GM12878 (cell line): ENCODE data around the gene HCRTR2. TPM values are rescaled to one million over a fixed set of nuclear protein-coding genes. Genes with fewer than 3 reads are reported as not detected.
"Not testable (repeated sequence)": the region's sequence is repeated elsewhere in the genome, so short reads cannot be mapped to it uniquely, and the experiment has no call there.

Experiments used
- ATAC-seq: fragments of 200-7000 bp; cut with Tn5 transposase; 3 replicates; pipeline ENCODE4 v1.9.1; 2020; ENCODE audit warnings: mild to moderate bottlenecking, moderate library complexity
- BruUV-seq: library from RNA; stranded (reverse); fragments of 400-500 nt; replicated peaks from 2 replicates; lab custom pipeline; 2021; lab: Mats Ljungman, UMichigan
- CTCF ChIA-PET: fragments of 300-600 bp; sonication (Branson Sonifier 250); formaldehyde crosslinking; extraction: SDS; loops from one replicate; lab custom pipeline; 2021; ENCODE audit warnings: inconsistent platforms; lab: Yijun Ruan, JAX
- POLR2A ChIA-PET: fragments of 350-600 bp; formaldehyde crosslinking; extraction: SDS; loops from one replicate; lab custom pipeline; 2021; ENCODE audit warnings: inconsistent platforms; lab: Charles Lee
- RAD21 ChIA-PET: fragments of 300-600 bp; sonication (Branson Sonifier 250); formaldehyde crosslinking; loops from one replicate; lab custom pipeline; 2023; ENCODE audit warnings: antibody characterized with exemption; ENCODE audit not compliant: unreplicated experiment; lab: Charles Lee
- SMC1A ChIA-PET: fragments of 300-600 bp; sonication (Branson Sonifier 250); formaldehyde crosslinking; loops from one replicate; lab custom pipeline; 2023; ENCODE audit not compliant: unreplicated experiment, uncharacterized antibody; lab: Charles Lee
- DNase-seq: peaks from one replicate; pipeline ENCODE4 v3.0.0-alpha.2; 2011; ENCODE audit warnings: low read depth, low spot score
- FAIRE-seq: peaks from 3 replicates; lab custom pipeline; 2011; peaks lifted over from hg19 to GRCh38; lab: Jason Lieb, UNC
- H2AFZ ChIP-seq: 2 replicates; pipeline ENCODE4 v1.6.0; 2011; ENCODE audit warnings: low read depth, low read length, control low read depth; ENCODE audit not compliant: control insufficient read depth
- H3K27ac ChIP-seq: 2 replicates; pipeline ENCODE4 v1.5.1; 2011; ENCODE audit warnings: control low read depth; ENCODE audit not compliant: control insufficient read depth, insufficient read depth
- H3K27me3 ChIP-seq, 2 experiments: replicated peaks in 1 of 2; 2 replicates each; pipeline versions ENCODE4 v1.6.0 to v1.6.1; 2011; ENCODE audit warnings: low read length in 1 of 2; ENCODE audit not compliant: control insufficient read depth in 2 of 2, insufficient read depth in 2 of 2
- H3K36me3 ChIP-seq, 2 experiments: 2 replicates each; pipeline ENCODE4 v1.5.1; 2011; ENCODE audit warnings: low read length in 1 of 2; ENCODE audit not compliant: control insufficient read depth in 2 of 2, insufficient read depth in 2 of 2
- H3K4me1 ChIP-seq: 2 replicates; pipeline ENCODE4 v1.6.1; 2011; ENCODE audit warnings: mild to moderate bottlenecking, low read length, moderate library complexity, mixed read lengths; ENCODE audit not compliant: control insufficient read depth, insufficient read depth
- H3K4me2 ChIP-seq: 2 replicates; pipeline ENCODE4 v1.6.0; 2011; ENCODE audit warnings: control low read depth; ENCODE audit not compliant: control insufficient read depth, insufficient read depth
- H3K4me3 ChIP-seq: fragments of 200-600 bp; sonication (generic); 2 replicates; pipeline ENCODE4 v1.5.1; 2016
- H3K79me2 ChIP-seq: 2 replicates; pipeline ENCODE4 v1.6.0; 2011; ENCODE audit warnings: low read length; ENCODE audit not compliant: control insufficient read depth, insufficient read depth
- H3K9ac ChIP-seq: 2 replicates; pipeline ENCODE4 v1.8.0; 2011; ENCODE audit warnings: low read length, control low read depth, mixed read lengths; ENCODE audit not compliant: control insufficient read depth, insufficient read depth
- H3K9me3 ChIP-seq: replicated peaks from 3 replicates; pipeline ENCODE4 v1.5.1; 2011; ENCODE audit warnings: mild to moderate bottlenecking, low read length; ENCODE audit not compliant: control insufficient read depth, insufficient read depth
- H4K20me1 ChIP-seq: 2 replicates; pipeline ENCODE4 v1.6.0; 2011; ENCODE audit not compliant: control insufficient read depth, insufficient read depth
- MTA2 ChIP-seq: fragments of 450-650 bp; IDR thresholded peaks from 2 replicates; pipeline ENCODE4 v1.6.1; 2016; ENCODE audit warnings: low read depth, mild to moderate bottlenecking, moderate library complexity
- RAD21 ChIP-seq: IDR thresholded peaks from 2 replicates; pipeline ENCODE4 v1.6.1; 2011; ENCODE audit warnings: mild to moderate bottlenecking, low read depth, low read length, moderate library complexity; ENCODE audit not compliant: insufficient read depth
- WGBS: methylation state at CpG from one replicate; pipeline ENCODE4 v1.1.6; 2016; ENCODE audit warnings: low lambda C conversion rate; ENCODE audit not compliant: insufficient replicate concordance, insufficient coverage; ENCODE audit errors: missing lambda C conversion rate; 5-methylcytosine and 5-hydroxymethylcytosine counted together
- in situ Hi-C: fragments of 300-500 bp; cut with MboI; formaldehyde crosslinking; loops from 9 replicates; pipeline ENCODE4 v1.14.3; 2018; ENCODE audit warnings: mixed read lengths
- intact Hi-C: fragments of 100-400 bp; cut with micrococcal nuclease; formaldehyde crosslinking; loops from one replicate; pipeline ENCODE4 v1.14.2; 2022; ENCODE audit not compliant: unreplicated experiment
- polyA plus RNA-seq, 11 experiments: library from polyadenylated mRNA; depleted of rRNA in 4 of 11; unstranded in 6 of 11; stranded (reverse) in 5 of 11; fragments of >200 nt; fragmentation: Nextera tagmentation in 4 of 11; fragmentation: Illumina TruSeq in 1 of 11; extraction: Ambion mirVana in 4 of 11; extraction: Trizol in 1 of 11; gene quantifications; 1 replicate in 1 of 11; 2 replicates in 10 of 11; pipeline versions ENCODE4 v1.2.1 to v1.2.3, GENCODE V29; 2011 to 2016; ENCODE audit warnings: inconsistent platforms in 2 of 11, missing spikeins in 2 of 11, low read depth in 1 of 11
- total RNA-seq, 4 experiments: library from RNA; depleted of rRNA in 3 of 4; stranded (reverse); fragments of >200 nt in 3 of 4; fragmentation: Illumina TruSeq in 1 of 4; extraction: Trizol in 1 of 4; gene quantifications; 2 replicates each; pipeline versions ENCODE4 v1.2.1 to v1.2.3, GENCODE V29; 2013 to 2021

The HCRTR2 gene
- total and polyA plus RNA-seq, 10 of the 15 experiments (the other 5 are each of a cell fraction or from before 2014, with no cell fraction given) = not detected

DNA sequence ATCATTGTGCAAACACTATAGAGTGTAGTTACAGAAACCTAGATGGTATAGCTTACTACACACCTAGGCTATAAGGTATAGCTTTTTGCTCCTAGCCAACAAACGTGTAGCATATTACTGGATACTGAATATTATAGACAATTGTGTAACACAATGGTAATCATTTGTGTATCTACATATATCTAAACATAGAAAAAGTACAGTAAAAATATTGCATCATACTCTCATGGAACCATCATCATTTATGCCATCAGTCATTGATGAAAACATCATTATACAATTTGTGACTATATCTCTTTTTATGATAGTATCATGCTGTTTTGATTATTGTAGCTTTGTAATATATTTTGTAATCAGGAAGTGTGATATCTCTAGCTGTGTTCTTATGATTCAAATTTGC, 21.0 kb upstream of the HCRTR2 start:
- no TSS peak for BruUV-seq
- Histone ChIP-seq H4K20me1 (no peaks in the 10 kb centered on the region), H3K9ac (no peak overlapping the region), H3K36me3 (no peaks in the 10 kb centered on the region), H3K4me2 (no peak overlapping the region), H3K27ac (no peak overlapping the region), H3K4me3 (no peak overlapping the region), H3K9me3 (no peaks in the 10 kb centered on the region), H3K79me2 (no peaks in the 10 kb centered on the region), H3K4me1 (no peaks in the 10 kb centered on the region), H3K27me3 (no peaks in the 10 kb centered on the region), H2AFZ (no peak overlapping the region)
- in situ Hi-C loops (no loop called here), intact Hi-C loops (no loop called here)
- TF ChIP-seq MTA2 = no peak
- TF ChIP-seq RAD21 = no peak
- FAIRE-seq (no peak), DNase-seq (no peak), ATAC-seq (no peak)
- WGBS = 0% methylated on average over 1 of the region's 1 CpG
- ChIA-PET CTCF (no interaction called here), POLR2A (no interaction called here), RAD21 (no interaction called here), SMC1A (interaction anchor here (1.2 kb wide), 1 partner anchor 15 kb away, joined by 3 read pairs; no protein-coding TSS in a partner anchor)

DNA sequence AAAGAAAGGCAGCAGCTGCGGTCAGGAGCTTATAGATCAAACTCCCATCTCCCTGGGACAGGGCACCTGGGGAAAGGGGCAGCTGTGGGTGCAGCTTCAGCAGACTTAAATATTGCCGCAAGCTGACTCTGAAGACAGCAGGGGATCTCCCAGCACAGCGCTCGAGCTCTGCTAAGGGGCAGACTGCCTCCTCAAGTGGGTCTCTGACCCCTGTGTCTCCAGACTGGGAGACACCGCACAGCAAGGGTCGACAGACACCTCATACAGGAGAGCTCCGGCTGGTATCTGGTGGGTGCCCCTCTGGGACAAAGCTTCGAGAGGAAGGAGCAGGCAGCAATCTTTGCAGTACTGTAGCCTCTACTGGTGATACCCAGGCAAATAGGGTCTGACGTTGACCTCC, 15.5 kb upstream of the HCRTR2 start:
- DNase-seq, H3K79me2 ChIP-seq, H3K27me3 ChIP-seq, BruUV-seq, H2AFZ ChIP-seq, H4K20me1 ChIP-seq, H3K9me3 ChIP-seq, H3K9ac ChIP-seq, intact Hi-C loops, RAD21 ChIA-PET, in situ Hi-C loops, ATAC-seq, FAIRE-seq, SMC1A ChIA-PET, POLR2A ChIA-PET, H3K4me3 ChIP-seq, H3K27ac ChIP-seq, H3K36me3 ChIP-seq, H3K4me2 ChIP-seq, H3K4me1 ChIP-seq: not testable (repeated sequence)
- CTCF ChIA-PET = interaction anchor here (1.0 kb wide), 1 partner anchor 15 kb away, joined by 3 read pairs; the partner anchor contains the start of gene HCRTR2
- 17% methylated on average over 8 of the region's 9 CpGs for WGBS
